HFFc6 (cell line): Measurements from ENCODE around the gene HES2. TPM values are rescaled to one million over a fixed set of nuclear protein-coding genes. Genes with fewer than 3 reads are reported as not detected.
"Not testable (repeated sequence)": the region's sequence is repeated elsewhere in the genome, so short reads cannot be mapped to it uniquely, and the experiment has no call there.

Experiments
- DNase-seq: peaks from one replicate; pipeline ENCODE4 v3.0.0-alpha.2; 2018
- H3K27ac Mint-ChIP-seq: 2 replicates; pipeline ENCODE4 v1.8.0; 2020; ENCODE audit warnings: mild to moderate bottlenecking, mixed read lengths
- H3K27me3 Mint-ChIP-seq: 2 replicates; pipeline ENCODE4 v1.8.0; 2021; ENCODE audit warnings: mild to moderate bottlenecking, moderate library complexity, mixed read lengths; ENCODE audit not compliant: insufficient read depth
- H3K36me3 Mint-ChIP-seq: 2 replicates; pipeline ENCODE4 v1.8.0; 2021; ENCODE audit warnings: low read depth, mixed read lengths
- H3K4me1 Mint-ChIP-seq: 2 replicates; pipeline ENCODE4 v1.8.0; 2020; ENCODE audit warnings: low read depth, mixed read lengths
- H3K4me3 Mint-ChIP-seq: 2 replicates; pipeline ENCODE4 v1.8.0; 2020; ENCODE audit warnings: mild to moderate bottlenecking, moderate library complexity, mixed read lengths
- H3K9me3 Mint-ChIP-seq: 2 replicates; pipeline ENCODE4 v1.8.0; 2020; ENCODE audit warnings: mild to moderate bottlenecking, mixed read lengths
- total RNA-seq, 6 experiments: library from RNA; stranded (reverse); fragmentation: NEBNext Ultra II Directional; extraction: Animal tissue kit (Norgen Biotek cat#: 25700); gene quantifications; 2 replicates in 1 of 6; 3 replicates in 5 of 6; pipeline ENCODE4 v1.2.3, GENCODE V29; 2021
- TF ChIP-seq, protein P1 (sequence below): fragments of 200-600 bp; sonication (generic); IDR thresholded peaks from 2 replicates; pipeline ENCODE4 v1.5.0; 2021; ENCODE audit warnings: antibody characterized with exemption, mild to moderate bottlenecking

HES2 gene
- total RNA-seq, 6 experiments from 2014 or later = 0.14 to 0.35 (median 0.30) TPM; not detected in 2

- H3K9me3 Mint-ChIP-seq, H3K4me1 Mint-ChIP-seq, H3K36me3 Mint-ChIP-seq, H3K27ac Mint-ChIP-seq, DNase-seq, H3K4me3 Mint-ChIP-seq: not testable (repeated sequence)
- H3K27me3 Mint-ChIP-seq = peaks cover 44% of the 10 kb centered on the region
Measured at GRCh38 chr1:6428453-6428852, 8.7 kb upstream of the HES2 start.

DNA sequence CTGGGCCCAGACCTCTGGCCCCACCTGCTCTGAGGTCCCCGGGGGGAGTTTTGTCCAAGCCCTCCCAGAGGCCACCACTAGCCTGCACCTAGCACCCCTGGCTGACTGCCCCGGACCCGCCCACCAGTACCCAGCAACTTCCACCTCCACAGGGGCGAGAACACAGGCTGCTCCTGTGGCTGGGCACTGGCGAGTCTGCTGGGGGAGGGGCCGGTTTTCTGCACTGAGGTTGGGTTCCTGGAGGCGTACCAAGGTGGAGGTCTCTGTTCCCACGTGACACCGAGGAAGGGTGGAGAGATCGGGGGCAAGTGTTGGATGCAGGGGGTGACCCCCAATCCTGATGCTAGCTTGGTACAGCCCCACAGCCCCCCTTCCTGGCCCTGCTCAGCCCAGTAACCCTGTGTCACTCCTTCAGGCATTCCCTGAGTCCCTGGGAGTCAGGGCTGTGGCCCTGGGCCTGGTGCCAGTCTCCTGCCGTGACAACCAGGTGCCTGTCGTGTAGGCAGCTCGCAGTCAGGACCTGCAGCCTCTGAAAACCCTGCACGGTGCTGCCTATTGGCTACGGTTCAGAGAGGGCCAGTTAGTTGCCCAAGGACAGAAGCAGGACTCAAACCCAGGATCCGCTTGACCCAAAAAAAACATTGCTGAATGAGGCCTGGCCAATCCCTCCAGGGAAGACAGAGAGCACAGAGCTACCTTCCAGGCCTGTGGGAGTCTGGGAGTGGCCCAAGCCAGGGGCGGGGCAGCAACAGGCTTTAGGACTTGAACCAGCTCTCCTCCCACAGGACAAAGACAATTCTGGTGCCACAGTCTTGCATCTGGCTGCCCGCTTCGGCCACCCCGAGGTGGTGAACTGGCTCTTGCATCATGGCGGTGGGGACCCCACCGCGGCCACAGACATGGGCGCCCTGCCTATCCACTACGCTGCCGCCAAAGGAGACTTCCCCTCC lies 8.0 kb upstream of the HES2 start:
- peaks cover 39% of the 10 kb centered on the region for H3K27me3 Mint-ChIP-seq
- H3K36me3 Mint-ChIP-seq = no peaks in the 10 kb centered on the region
- no peak overlapping the region for H3K27ac Mint-ChIP-seq
- DNase-seq = no peak
- H3K9me3 Mint-ChIP-seq = no peaks in the 10 kb centered on the region
- TF ChIP-seq, protein P1, sequence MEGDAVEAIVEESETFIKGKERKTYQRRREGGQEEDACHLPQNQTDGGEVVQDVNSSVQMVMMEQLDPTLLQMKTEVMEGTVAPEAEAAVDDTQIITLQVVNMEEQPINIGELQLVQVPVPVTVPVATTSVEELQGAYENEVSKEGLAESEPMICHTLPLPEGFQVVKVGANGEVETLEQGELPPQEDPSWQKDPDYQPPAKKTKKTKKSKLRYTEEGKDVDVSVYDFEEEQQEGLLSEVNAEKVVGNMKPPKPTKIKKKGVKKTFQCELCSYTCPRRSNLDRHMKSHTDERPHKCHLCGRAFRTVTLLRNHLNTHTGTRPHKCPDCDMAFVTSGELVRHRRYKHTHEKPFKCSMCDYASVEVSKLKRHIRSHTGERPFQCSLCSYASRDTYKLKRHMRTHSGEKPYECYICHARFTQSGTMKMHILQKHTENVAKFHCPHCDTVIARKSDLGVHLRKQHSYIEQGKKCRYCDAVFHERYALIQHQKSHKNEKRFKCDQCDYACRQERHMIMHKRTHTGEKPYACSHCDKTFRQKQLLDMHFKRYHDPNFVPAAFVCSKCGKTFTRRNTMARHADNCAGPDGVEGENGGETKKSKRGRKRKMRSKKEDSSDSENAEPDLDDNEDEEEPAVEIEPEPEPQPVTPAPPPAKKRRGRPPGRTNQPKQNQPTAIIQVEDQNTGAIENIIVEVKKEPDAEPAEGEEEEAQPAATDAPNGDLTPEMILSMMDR = no peak
- peaks cover 11% of the 10 kb centered on the region for H3K4me1 Mint-ChIP-seq
- no peak overlapping the region for H3K4me3 Mint-ChIP-seq

- Mint-ChIP-seq H3K36me3 (no peaks in the 10 kb centered on the region), H3K9me3 (no peaks in the 10 kb centered on the region), H3K4me3 (no peak overlapping the region), H3K4me1 (peaks cover 15% of the 10 kb centered on the region), H3K27me3 (peaks cover 40% of the 10 kb centered on the region), H3K27ac (no peak overlapping the region)
- TF ChIP-seq, protein P1 = no peak
- no peak for DNase-seq
Measured at GRCh38 chr1:6426972-6427350, 7.2 kb upstream of the HES2 start.

DNA sequence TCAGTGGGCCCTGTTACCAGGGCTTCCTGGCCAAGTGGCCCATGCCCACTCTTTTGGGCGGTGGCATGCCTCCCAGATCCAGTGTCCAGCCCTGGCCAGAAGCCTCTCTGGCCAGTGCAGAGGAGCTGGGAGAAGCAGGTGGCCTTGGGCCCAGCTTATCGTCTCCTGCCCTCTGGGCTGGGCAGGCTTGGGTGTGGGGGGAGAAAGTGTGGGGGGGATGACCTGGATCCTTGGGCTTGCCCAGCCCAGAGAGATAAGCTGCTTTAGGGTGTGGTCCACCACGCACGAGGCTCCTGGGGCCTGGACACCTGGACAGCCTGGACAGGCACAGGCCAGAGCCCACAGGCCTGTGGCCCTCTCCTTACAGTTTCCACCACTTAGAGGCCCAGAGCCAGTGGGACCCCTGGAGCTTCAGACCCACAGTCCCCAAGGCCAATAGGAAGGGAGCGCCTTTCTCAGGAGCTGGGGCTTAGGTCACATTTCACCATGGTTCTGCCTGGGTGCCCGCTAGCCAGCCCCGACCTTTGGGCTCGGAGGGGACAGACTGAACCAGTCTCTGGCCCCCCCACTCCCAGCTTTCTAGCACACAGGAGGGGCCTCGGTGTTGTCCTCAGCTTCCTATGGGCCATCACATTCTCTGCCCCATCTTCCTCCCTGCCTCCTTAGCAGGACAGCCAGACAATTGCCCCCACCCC lies 6.7 kb upstream of the HES2 start:
- no peaks in the 10 kb centered on the region for H3K36me3 Mint-ChIP-seq
- DNase-seq = no peak
- peaks cover 15% of the 10 kb centered on the region for H3K4me1 Mint-ChIP-seq
- peaks cover 38% of the 10 kb centered on the region for H3K27me3 Mint-ChIP-seq
- no peaks in the 10 kb centered on the region for H3K9me3 Mint-ChIP-seq
- TF ChIP-seq, protein P1 = no peak
- no peak overlapping the region for H3K27ac Mint-ChIP-seq
- no peak overlapping the region for H3K4me3 Mint-ChIP-seq

- Mint-ChIP-seq H3K9me3 (no peaks in the 10 kb centered on the region), H3K4me1 (peaks cover 15% of the 10 kb centered on the region), H3K27me3 (peaks cover 41% of the 10 kb centered on the region), H3K27ac (no peak overlapping the region), H3K4me3 (no peak overlapping the region), H3K36me3 (no peaks in the 10 kb centered on the region)
- TF ChIP-seq, protein P1 = no peak
- no peak for DNase-seq
Measured at GRCh38 chr1:6425658-6426057, 5.9 kb upstream of the HES2 start.
